ENCODE results near the gene FHIT. TPM values are rescaled to one million over a fixed set of nuclear protein-coding genes. Genes with fewer than 3 reads are reported as not detected.

The FHIT gene
- total RNA-seq, 2 donors from 2014 or later = 6.8 to 12.3 TPM

DNA sequence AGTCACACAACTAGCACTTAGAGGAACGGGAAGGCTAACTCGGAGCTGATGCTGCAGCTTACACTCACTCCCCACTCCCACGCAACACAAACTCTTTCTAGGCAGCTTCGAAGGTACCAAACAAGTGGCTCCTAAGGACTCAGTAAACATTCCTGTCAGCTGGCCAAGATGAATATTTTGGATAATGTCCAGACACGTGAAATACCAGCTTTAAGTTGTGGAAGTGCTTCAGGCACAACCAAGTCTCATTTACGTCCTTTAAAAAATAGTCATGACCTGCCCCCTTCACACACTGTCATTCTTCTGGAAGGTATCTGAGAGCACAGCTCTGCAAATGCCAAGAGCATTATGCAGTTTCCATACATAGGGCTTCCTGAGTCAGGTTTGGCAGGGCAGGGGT lies 1195.5 kb downstream of the FHIT start:
- Histone ChIP-seq H3K36me3 (ENCODE audit: control insufficient read depth, insufficient read depth, low read length) (no peaks in the 10 kb centered on the region), H3K4me1 (ENCODE audit: control insufficient read depth, insufficient read depth, low read length) (no peaks in the 10 kb centered on the region), H3K9me3 (ENCODE audit: control insufficient read depth, low read length) (peaks cover 9% of the 10 kb centered on the region), H3K27ac (ENCODE audit: low read depth, low read length) (no peak overlapping the region), H3K27me3 (ENCODE audit: control insufficient read depth, insufficient read depth, low read length, poor library complexity, severe bottlenecking) (no peaks in the 10 kb centered on the region), H3K9ac (ENCODE audit: extremely low read depth, low read length, poor library complexity, severe bottlenecking) (no peak overlapping the region), H3K4me3 (ENCODE audit: low read length) (no peak overlapping the region)
- H3K4me1 Mint-ChIP-seq = no peaks in the 10 kb centered on the region
- peaks cover 6% of the 10 kb centered on the region for H3K9me3 Mint-ChIP-seq
- no peaks in the 10 kb centered on the region for H3K27me3 Mint-ChIP-seq (ENCODE audit: insufficient read depth)
- no peak overlapping the region for H3K27ac Mint-ChIP-seq
- TF ChIP-seq, protein P1, sequence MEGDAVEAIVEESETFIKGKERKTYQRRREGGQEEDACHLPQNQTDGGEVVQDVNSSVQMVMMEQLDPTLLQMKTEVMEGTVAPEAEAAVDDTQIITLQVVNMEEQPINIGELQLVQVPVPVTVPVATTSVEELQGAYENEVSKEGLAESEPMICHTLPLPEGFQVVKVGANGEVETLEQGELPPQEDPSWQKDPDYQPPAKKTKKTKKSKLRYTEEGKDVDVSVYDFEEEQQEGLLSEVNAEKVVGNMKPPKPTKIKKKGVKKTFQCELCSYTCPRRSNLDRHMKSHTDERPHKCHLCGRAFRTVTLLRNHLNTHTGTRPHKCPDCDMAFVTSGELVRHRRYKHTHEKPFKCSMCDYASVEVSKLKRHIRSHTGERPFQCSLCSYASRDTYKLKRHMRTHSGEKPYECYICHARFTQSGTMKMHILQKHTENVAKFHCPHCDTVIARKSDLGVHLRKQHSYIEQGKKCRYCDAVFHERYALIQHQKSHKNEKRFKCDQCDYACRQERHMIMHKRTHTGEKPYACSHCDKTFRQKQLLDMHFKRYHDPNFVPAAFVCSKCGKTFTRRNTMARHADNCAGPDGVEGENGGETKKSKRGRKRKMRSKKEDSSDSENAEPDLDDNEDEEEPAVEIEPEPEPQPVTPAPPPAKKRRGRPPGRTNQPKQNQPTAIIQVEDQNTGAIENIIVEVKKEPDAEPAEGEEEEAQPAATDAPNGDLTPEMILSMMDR (conservative IDR thresholded peaks at IDR 0.05) = no peak
- H3K36me3 Mint-ChIP-seq (ENCODE audit: low read depth) = no peaks in the 10 kb centered on the region
- no peak for DNase-seq
- WGBS, 2 experiments (ENCODE audit: insufficient coverage in 1 of 2, insufficient read length in 1 of 2) = 84 to 88% methylated on average over 5 to 6 of the region's 6 CpGs
- no peak overlapping the region for H3K4me3 Mint-ChIP-seq

DNA sequence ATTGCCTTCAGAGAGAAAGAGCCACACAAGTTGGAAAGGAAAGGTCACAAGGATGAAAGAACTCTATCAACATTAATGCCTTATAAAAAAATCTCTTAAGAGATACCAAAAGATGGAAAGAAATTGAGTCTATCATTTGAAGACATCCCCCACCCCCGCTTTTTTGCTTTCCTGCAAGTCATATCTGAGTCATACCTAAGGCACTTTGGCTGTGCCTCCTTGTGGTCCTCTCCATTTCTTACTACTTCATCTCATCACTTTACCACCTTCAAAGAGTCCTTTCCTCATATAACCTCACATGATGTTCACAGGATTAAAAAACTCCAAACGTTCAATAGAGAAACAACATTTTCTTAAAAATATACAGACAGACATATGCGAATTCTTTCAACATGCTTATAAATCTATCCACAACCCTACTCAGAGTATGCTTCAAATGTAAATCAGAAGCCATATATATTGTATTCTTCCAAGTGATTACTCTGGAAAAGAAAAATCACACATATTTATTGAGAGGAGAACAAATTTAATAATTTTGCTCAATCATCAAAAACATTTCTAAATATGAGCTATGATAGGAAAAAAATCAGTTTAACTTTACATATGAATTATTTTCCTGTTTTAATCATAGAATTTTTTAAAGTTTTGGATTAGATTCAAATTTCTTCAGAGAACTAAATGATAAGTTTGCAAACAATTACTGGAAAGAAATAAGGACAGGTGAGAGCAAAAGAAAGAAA lies 1197.6 kb downstream of the FHIT start:
- no peak for DNase-seq
- Mint-ChIP-seq H3K36me3 (ENCODE audit: low read depth) (no peaks in the 10 kb centered on the region), H3K9me3 (peaks cover 6% of the 10 kb centered on the region), H3K4me3 (no peak overlapping the region), H3K27ac (no peak overlapping the region), H3K27me3 (ENCODE audit: insufficient read depth) (no peaks in the 10 kb centered on the region), H3K4me1 (no peaks in the 10 kb centered on the region)
- Histone ChIP-seq H3K9me3 (ENCODE audit: control insufficient read depth, low read length) (peaks cover 9% of the 10 kb centered on the region), H3K4me1 (ENCODE audit: control insufficient read depth, insufficient read depth, low read length) (no peaks in the 10 kb centered on the region), H3K9ac (ENCODE audit: extremely low read depth, low read length, poor library complexity, severe bottlenecking) (no peak overlapping the region), H3K27ac (ENCODE audit: low read depth, low read length) (no peak overlapping the region), H3K27me3 (ENCODE audit: control insufficient read depth, insufficient read depth, low read length, poor library complexity, severe bottlenecking) (no peaks in the 10 kb centered on the region), H3K4me3 (ENCODE audit: low read length) (no peak overlapping the region), H3K36me3 (ENCODE audit: control insufficient read depth, insufficient read depth, low read length) (no peaks in the 10 kb centered on the region)
- TF ChIP-seq, protein P1 (conservative IDR thresholded peaks at IDR 0.05) = no peak
- 89% methylated on average over 1 to 3 of the region's 3 CpGs for WGBS, 2 experiments (ENCODE audit: insufficient coverage in 1 of 2, insufficient read length in 1 of 2)

DNA sequence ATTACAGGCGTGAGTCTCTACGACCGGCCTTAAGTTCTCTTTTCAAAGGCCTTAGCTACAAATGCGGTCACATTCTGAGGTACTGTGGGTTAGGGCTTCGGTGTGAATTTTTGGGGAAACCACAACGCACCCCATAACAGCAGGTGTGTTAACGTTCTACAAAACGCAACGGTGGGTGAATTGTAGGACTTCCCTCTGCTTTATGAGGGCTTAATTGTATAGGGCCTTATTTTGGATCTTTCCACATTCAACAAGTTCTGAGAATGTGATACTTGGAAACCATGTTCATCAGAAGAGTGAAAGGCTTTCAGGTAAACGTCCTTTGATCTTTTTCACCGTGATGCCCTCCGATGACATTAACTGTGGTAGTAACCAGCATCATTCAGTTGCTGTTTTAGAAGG lies 1202.8 kb downstream of the FHIT start:
- Histone ChIP-seq H3K36me3 (ENCODE audit: control insufficient read depth, insufficient read depth, low read length) (no peaks in the 10 kb centered on the region), H3K27ac (ENCODE audit: low read depth, low read length) (no peak overlapping the region), H3K9me3 (ENCODE audit: control insufficient read depth, low read length) (no peaks in the 10 kb centered on the region), H3K4me1 (ENCODE audit: control insufficient read depth, insufficient read depth, low read length) (no peaks in the 10 kb centered on the region), H3K9ac (ENCODE audit: extremely low read depth, low read length, poor library complexity, severe bottlenecking) (no peak overlapping the region), H3K27me3 (ENCODE audit: control insufficient read depth, insufficient read depth, low read length, poor library complexity, severe bottlenecking) (no peaks in the 10 kb centered on the region), H3K4me3 (ENCODE audit: low read length) (no peak overlapping the region)
- Mint-ChIP-seq H3K36me3 (ENCODE audit: low read depth) (no peaks in the 10 kb centered on the region), H3K27ac (no peak overlapping the region), H3K4me1 (no peaks in the 10 kb centered on the region), H3K4me3 (no peak overlapping the region), H3K9me3 (peaks cover 5% of the 10 kb centered on the region), H3K27me3 (ENCODE audit: insufficient read depth) (no peaks in the 10 kb centered on the region)
- TF ChIP-seq, protein P1 (conservative IDR thresholded peaks at IDR 0.05) = no peak
- 90 to 94% methylated on average over 12 of the region's 12 CpGs for WGBS, 2 experiments (ENCODE audit: insufficient coverage in 1 of 2, insufficient read length in 1 of 2)
- no peak for DNase-seq
